Fibroblast of pulmonary artery (primary cell): ENCODE data around the gene CFAP20.

Experiments used
- DNase-seq: peaks from one replicate; pipeline ENCODE4 v3.0.0-alpha.2; 2010; ENCODE audit warnings: low read depth
- H3K4me3 ChIP-seq: replicated peaks from 2 replicates; pipeline ENCODE4 v1.5.1; 2011; ENCODE audit warnings: low read depth, mild to moderate bottlenecking, control low read depth, low read length, moderate library complexity
- TF ChIP-seq, protein P1 (sequence below): IDR thresholded peaks from 2 replicates; pipeline ENCODE4 v1.5.1; 2011; ENCODE audit warnings: mild to moderate bottlenecking, control low read depth, low read length, inconsistent platforms; ENCODE audit errors: missing control alignments

CFAP20 gene

DNA sequence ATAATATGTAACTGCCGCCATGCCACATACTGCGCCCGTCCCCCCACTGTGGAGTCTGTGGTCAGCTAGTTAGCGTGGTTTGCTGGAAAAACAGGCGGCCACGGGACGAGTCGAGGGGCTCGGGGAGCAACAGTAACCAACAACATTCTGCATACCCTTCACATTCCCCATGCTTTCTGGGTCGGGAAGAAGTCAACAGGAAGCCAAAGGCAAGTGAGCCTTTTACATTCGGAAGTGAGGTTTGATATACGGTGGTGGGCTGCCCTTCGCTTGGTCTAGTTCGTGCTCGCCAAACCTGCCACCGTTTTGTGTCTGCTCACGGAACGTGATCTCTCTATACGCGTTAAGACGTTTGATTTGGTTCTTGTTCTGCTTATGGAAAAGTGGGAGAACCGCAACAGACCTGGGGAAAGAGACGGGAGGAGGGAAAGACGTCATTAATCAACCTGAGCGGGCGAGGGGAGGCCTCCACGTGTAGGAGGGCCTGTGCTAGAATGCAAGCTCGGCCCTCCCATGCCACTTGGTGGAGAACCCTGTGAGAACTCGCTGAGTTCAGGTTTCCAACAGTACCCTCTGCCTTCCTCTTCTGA lies 28.9 kb upstream of the CFAP20 start:
- no peak overlapping the region for H3K4me3 ChIP-seq
- TF ChIP-seq, protein P1, sequence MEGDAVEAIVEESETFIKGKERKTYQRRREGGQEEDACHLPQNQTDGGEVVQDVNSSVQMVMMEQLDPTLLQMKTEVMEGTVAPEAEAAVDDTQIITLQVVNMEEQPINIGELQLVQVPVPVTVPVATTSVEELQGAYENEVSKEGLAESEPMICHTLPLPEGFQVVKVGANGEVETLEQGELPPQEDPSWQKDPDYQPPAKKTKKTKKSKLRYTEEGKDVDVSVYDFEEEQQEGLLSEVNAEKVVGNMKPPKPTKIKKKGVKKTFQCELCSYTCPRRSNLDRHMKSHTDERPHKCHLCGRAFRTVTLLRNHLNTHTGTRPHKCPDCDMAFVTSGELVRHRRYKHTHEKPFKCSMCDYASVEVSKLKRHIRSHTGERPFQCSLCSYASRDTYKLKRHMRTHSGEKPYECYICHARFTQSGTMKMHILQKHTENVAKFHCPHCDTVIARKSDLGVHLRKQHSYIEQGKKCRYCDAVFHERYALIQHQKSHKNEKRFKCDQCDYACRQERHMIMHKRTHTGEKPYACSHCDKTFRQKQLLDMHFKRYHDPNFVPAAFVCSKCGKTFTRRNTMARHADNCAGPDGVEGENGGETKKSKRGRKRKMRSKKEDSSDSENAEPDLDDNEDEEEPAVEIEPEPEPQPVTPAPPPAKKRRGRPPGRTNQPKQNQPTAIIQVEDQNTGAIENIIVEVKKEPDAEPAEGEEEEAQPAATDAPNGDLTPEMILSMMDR: no peak
- DNase-seq: no peak

GRCh38 chr16:58157239-58157638 lies 28.1 kb upstream of the CFAP20 start:
- TF ChIP-seq, protein P1: no peak
- DNase-seq: no peak
- H3K4me3 ChIP-seq: no peak overlapping the region

DNA sequence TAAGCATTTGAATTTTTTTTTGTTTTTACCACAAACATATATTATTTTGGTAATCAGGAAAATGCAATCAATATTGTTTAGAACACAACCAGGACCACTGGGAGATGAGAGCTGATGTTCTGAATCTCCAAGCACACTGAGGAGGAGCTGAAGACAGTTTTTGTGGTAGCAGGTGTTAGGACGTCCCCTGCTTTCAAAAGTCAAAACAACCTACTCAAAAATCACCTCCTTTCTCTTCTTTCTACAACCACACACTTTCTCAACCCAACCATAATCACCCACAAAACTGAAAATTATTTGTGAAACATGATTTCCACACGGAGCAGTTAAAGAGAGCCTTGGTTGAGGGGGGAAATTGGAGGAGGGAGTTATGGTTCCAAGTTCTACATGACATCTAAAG lies 26.7 kb upstream of the CFAP20 start:
- DNase-seq: no peak
- H3K4me3 ChIP-seq: no peak overlapping the region
- TF ChIP-seq, protein P1: no peak

GRCh38 chr16:58154345-58154744 lies 25.2 kb upstream of the CFAP20 start:
- no peak for DNase-seq
- TF ChIP-seq, protein P1: no peak
- no peak overlapping the region for H3K4me3 ChIP-seq

DNA sequence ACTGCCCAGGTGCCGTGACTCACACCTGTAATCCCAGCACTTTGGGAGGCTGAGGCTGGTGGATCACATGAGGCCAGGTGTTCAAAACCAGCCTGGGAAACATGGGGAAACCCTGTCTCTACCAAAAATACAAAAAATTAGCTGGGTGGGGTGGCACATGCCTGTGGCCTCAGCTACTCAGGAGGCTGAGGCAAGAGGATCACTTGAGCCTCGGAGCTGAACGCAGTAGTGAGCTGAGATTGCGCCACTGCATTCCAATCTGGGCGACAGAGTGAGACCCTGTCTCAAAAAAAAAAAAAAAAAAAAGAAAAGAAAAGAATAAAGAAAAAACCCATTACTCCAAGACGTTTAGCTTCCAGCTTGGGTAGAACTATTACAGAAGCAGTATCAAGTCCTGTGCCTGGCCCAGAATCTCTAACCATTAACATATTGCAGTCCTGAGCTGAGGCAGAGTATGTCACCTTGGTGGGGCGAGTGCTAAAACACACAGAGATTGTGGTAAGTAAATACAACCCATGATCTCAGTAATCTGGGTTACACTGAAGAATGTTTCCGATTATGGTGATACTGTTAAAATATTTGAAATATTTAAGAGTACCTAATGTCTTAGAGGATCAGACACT lies 23.2 kb upstream of the CFAP20 start:
- no peak for DNase-seq
- TF ChIP-seq, protein P1: no peak
- H3K4me3 ChIP-seq: no peak overlapping the region

- TF ChIP-seq, protein P1: no peak
- H3K4me3 ChIP-seq: no peak overlapping the region
- no peak for DNase-seq
Observed at GRCh38 chr16:58148526-58148925, 19.3 kb upstream of the CFAP20 start.

GRCh38 chr16:58148099-58148498 lies 18.9 kb upstream of the CFAP20 start:
- H3K4me3 ChIP-seq: no peak overlapping the region
- TF ChIP-seq, protein P1: no peak
- DNase-seq: no peak
